GM18498 (cell line): Measurements from ENCODE around the gene SEC14L6.

Experiments used
- ATAC-seq: cut with Tn5 transposase; IDR thresholded peaks from one replicate; pipeline ENCODE4 v1.9.1; 2021; ENCODE audit warnings: mild to moderate bottlenecking, moderate library complexity; ENCODE audit not compliant: unreplicated experiment

SEC14L6 gene

GRCh38 chr22:30538280-30538679 is 8.3 kb downstream of the SEC14L6 start:
- ATAC-seq = no peak

DNA sequence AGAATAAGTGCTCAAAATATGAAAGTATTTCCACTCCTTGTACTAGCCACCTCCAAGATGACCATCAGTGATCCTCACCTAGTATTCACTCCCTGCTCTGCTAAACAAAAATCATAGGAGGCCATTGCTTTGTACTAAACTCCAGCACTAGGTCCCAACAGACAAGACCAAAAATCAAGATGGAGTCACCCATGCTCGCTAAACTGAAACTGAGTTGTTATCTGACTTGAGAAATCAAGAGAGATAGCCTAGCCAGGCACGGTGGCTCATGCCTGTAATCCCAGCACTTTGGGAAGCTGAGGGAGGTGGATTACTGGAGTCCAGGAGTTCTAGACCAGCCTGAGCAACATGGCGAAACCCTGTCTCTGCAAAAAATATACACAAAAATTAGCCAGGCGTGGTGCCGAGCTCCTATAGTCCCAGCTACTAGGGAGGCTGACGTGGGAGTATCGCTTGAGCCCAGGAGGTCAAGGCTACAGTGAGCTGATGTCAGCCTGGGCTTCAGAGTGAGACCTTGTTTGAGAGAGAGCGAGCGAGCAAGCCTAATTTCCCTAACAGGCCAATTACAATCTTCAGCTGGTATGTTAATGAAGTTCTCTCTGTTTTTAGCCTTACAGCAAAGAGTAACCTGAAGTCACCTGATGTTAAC is 9.3 kb downstream of the SEC14L6 start:
- no peak for ATAC-seq

GRCh38 chr22:30535182-30535581 is 11.4 kb downstream of the SEC14L6 start:
- ATAC-seq = no peak

- no peak for ATAC-seq
Measured at GRCh38 chr22:30531651-30532608, 14.6 kb downstream of the SEC14L6 start.

GRCh38 chr22:30526656-30527055 is 19.9 kb downstream of the SEC14L6 start:
- ATAC-seq = no peak

DNA sequence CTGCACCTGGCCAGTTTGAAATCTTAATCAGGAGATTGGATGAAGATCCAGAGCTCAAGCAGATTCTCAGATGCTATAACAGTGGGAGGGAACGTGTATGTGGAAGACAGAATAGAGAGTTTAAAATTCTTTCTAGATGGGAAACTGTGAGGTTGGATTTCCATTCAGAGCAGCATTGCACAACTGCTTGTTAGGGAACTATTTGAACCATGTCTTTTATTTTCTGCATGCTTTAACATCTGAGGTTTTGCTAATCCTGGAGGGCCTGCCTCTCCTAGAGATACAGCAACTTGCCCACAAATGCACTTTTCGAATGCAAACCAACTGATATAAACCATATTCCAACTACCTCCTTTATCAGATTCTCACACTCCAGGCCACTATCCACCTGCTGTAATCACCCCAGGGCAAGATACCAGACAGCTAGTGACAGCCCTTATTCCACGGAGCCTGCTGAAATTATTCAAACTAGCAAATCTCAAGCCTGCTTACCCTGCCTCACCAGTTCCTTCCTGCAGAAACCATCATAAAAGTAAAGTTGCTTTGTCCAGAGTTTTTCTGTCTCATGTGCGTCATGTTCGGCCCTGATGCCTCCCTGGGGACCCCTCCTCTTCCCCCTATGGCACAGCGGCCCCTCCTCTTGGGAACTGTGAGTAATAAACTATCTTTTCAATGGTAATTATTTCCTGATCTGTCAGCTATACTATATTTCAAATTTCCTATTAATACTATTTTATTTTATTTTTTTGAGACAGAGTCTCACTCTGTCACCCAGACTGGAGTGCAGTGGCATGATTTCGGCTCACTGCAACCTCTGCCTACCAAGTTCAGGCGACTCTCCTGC is 22.7 kb downstream of the SEC14L6 start:
- no peak for ATAC-seq

DNA sequence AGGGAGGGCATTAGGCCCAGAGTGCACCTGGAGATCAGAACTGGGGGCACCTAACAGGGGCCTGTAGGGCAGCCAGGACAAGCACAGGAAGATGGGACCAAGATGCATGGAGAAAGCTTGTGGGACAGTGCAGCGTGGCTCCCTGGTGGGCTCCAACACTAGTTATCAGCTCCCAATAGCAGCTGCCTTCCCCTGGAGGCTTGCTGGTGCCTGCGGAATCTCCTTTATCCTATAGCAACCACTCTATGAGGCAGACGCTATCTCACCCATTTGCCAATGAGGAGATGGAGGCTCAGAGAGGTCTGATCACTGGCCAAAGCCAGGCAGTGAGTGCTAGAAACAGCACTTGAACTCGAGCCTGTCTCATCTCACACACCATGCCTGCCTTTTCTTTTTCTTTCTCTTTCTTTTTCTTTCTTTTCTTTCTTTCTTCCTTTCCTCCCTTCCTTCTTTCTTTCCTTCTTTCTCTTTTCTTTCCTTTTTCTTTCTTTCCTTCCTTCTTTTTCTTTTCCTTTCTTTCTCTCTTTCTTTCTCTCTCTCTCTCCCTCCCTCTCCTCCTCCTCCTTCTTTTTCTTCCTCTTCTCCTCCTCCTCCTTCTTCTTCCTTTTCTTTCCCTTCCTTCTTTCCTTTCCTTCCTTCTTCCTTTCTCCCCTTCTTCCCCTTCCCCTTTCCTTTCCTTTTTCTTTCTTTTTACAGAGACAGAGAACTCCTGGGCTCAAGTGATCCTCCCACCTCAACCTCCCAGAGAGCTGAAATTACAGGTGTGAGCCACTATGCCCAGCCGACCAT is 25.0 kb downstream of the SEC14L6 start:
- no peak for ATAC-seq

GRCh38 chr22:30519842-30520425 is 26.6 kb downstream of the SEC14L6 start:
- ATAC-seq = no peak

GRCh38 chr22:30516731-30517130 is 29.8 kb downstream of the SEC14L6 start:
- ATAC-seq = no peak

DNA sequence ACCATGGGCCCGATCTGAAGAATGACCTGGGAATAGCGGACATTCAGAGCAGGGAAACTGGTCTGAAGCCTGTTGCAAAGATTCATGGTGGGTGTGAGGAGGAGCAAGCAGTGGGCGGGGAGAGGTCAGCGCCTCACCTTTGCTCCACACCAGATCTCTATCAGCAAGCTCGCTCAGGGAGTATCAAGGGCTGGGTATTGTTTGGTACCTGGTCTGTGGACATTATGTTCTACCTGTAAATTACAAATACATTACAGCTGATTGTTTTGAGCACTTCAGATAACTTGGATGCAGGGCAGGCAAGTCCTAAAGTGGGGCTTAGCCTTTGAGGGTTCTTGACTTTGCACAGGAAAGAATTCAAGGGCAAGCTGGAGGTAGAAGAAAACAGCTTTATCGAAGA is 30.3 kb downstream of the SEC14L6 start:
- ATAC-seq = no peak

- ATAC-seq = no peak
Measured at GRCh38 chr22:30514252-30514651, 32.3 kb downstream of the SEC14L6 start.

GRCh38 chr22:30513462-30513861 is 33.1 kb downstream of the SEC14L6 start:
- no peak for ATAC-seq

DNA sequence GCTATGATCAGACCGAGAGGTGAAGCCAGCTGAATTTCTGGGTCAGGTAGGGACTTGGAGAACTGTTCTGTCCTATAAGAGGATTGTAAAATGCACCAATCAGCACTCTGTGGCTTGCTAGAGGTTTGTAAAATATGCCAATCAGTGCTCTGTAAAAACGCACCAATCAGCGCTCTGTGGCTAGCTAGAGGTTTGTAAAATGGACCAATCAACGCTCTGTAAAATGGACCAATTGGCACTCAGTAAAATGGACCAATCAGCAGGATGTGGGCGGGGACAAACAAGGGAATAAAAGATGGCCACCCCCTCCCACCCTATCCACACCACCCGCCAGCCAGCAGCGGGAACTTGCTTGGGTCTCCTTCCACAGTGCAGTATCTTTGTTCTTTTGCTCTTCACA is 34.6 kb downstream of the SEC14L6 start:
- ATAC-seq = no peak

- no peak for ATAC-seq
Measured at GRCh38 chr22:30511109-30511508, 35.4 kb downstream of the SEC14L6 start.

GRCh38 chr22:30508216-30508615 is 38.3 kb downstream of the SEC14L6 start:
- no peak for ATAC-seq

DNA sequence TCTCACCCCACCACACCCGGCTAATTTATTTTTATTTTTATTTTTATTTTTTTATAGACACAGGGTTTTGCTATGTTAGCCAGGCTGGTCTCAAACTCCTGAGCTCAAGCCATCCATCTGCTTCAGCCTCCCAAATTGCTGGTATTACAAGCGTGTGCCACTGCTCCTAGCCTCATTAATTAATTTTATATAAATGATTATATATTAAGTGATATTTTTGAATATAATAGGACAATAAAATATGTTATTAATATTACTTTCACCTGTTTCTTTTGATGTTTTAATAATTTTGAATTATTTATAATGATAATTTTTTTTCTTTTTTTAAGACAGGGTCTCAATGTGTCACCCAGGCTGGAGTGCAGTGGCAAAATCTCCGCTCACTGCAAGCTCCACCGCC is 38.9 kb downstream of the SEC14L6 start:
- no peak for ATAC-seq

DNA sequence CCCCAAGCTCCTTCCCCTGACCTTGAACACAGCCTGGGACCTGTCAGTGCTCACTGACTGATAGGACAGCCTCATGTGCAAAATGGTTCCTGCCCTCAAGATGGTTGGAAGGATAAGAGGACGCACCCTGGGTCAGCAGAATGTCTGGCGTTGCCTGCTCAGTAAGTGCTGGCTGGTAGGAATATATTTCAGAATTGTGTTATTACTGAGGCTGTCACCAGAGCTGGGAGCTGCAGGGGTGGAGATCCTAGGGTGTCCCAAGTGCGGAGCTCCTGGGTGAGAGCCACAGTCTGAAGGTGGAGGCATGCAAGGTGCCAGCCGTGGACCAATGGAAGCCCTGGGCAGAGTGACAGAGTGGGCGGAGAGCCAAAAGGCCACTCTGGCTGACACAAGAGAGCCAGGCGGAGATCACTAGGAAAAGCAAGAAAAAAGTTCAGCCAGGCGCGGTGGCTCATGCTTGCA is 40.0 kb downstream of the SEC14L6 start:
- ATAC-seq = no peak

GRCh38 chr22:30503551-30503950 is 43.0 kb downstream of the SEC14L6 start:
- no peak for ATAC-seq

DNA sequence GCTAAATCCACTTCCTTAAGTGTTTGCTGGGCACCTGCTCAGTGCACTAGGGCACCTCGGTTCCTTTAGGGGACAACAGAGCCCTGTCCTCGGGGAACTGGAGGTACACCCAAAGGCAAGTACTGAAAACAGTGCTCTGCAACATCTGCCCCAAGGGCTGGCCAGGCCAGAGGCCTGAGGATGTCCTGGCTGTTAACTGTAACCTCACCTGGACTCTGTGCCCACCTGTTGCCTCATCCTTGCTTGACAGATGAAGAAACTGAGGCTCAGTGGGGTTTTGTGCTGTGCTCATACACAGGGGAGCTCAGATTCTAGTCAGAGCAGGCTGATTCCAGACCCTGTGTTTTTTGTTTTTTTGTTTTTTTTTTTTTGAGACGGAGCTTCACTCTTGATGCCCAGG is 43.6 kb downstream of the SEC14L6 start:
- no peak for ATAC-seq

DNA sequence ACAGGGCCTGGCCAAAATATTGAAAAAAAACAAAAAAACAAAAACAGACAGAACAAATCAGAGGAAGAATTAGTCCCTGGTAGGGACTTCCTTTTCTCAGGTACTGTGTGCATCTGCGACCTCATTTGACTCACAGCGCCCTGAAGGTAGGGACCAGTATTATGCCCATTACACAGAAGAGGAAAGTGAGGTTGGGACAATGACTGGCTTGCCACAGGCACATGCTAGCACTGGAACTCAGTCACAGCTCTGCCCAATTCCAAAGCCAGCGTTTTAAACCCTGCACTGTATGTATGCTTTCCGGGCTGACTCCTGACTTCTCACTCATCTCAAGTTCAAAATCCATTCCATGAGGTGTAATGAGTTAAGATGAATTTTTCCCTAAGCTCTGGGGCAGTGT is 44.4 kb downstream of the SEC14L6 start:
- ATAC-seq = no peak
